ENCODE data around the gene ABCG2.

Gene ABCG2

GRCh38 chr4:88087004-88087403 lies 71.4 kb downstream of the ABCG2 start:
- DNase-seq (ENCODE audit: low read depth), result no peak
- no peak overlapping the region for H3K4me3 ChIP-seq (ENCODE audit: low read depth, low read length)
- TF ChIP-seq CTCF (conservative IDR thresholded peaks at IDR 0.05; ENCODE audit: low read depth, low read length), result no peak

GRCh38 chr4:88080626-88081025 lies 77.8 kb downstream of the ABCG2 start:
- TF ChIP-seq CTCF (conservative IDR thresholded peaks at IDR 0.05; ENCODE audit: low read depth, low read length), result no peak
- DNase-seq (ENCODE audit: low read depth), result no peak
- no peak overlapping the region for H3K4me3 ChIP-seq (ENCODE audit: low read depth, low read length)

- TF ChIP-seq CTCF (conservative IDR thresholded peaks at IDR 0.05; ENCODE audit: low read depth, low read length), result no peak
- H3K4me3 ChIP-seq (ENCODE audit: low read depth, low read length), result no peak overlapping the region
- peak; percentile 22 for DNase-seq (ENCODE audit: low read depth)
Observed at GRCh38 chr4:88078579-88078978, 79.9 kb downstream of the ABCG2 start.

- no peak overlapping the region for H3K4me3 ChIP-seq (ENCODE audit: low read depth, low read length)
- TF ChIP-seq CTCF (conservative IDR thresholded peaks at IDR 0.05; ENCODE audit: low read depth, low read length), result no peak
- DNase-seq (ENCODE audit: low read depth), result peak; percentile 20
Observed at GRCh38 chr4:88077911-88078524, 80.4 kb downstream of the ABCG2 start.

GRCh38 chr4:88075336-88075735 lies 83.1 kb downstream of the ABCG2 start:
- TF ChIP-seq CTCF (conservative IDR thresholded peaks at IDR 0.05; ENCODE audit: low read depth, low read length), result no peak
- no peak overlapping the region for H3K4me3 ChIP-seq (ENCODE audit: low read depth, low read length)
- DNase-seq (ENCODE audit: low read depth), result no peak

GRCh38 chr4:88070031-88070430 lies 88.4 kb downstream of the ABCG2 start:
- no peak overlapping the region for H3K4me3 ChIP-seq (ENCODE audit: low read depth, low read length)
- no peak for DNase-seq (ENCODE audit: low read depth)
- TF ChIP-seq CTCF (conservative IDR thresholded peaks at IDR 0.05; ENCODE audit: low read depth, low read length), result no peak

GRCh38 chr4:88064410-88064809 lies 94.0 kb downstream of the ABCG2 start:
- no peak overlapping the region for H3K4me3 ChIP-seq (ENCODE audit: low read depth, low read length)
- no peak for DNase-seq (ENCODE audit: low read depth)
- no peak for TF ChIP-seq CTCF (conservative IDR thresholded peaks at IDR 0.05; ENCODE audit: low read depth, low read length)

Data from choroid plexus epithelial cell (primary cell).